Measurements from ENCODE around the gene NNAT.
"Not testable (repeated sequence)": the region's sequence is repeated elsewhere in the genome, so short reads cannot be mapped to it uniquely, and the experiment has no call there.

Gene NNAT

DNA sequence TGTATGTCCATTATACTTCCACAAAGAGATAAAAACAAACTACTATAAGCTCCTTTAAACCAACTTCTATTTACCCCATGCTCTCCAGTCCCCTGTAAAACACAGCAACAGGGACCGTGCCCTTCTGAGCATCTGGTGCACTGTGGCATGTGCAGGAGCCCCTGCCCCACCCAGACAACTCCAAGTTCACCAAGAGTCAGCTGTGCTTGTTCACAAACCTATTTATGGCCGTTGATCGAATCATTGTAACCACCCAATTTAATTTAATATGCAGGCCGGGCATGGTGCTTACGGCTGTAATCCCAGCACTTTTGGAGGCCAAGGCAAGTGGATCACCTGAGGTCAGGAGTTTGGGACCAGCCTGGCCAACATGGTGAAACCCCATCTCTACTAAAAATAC is 20.3 kb downstream of the NNAT start:
- no CpG with 5 or more reads among the region's 5 CpGs for WGBS (ENCODE audit: insufficient coverage, insufficient read length)
- DNase-seq (ENCODE audit: low read depth, low spot score), result no peak
- Histone ChIP-seq H3K9me3 (ENCODE audit: control insufficient read depth, insufficient read depth, low read length) (no peaks in the 10 kb centered on the region), H3K4me1 (ENCODE audit: control insufficient read depth, insufficient read depth, low read length) (no peaks in the 10 kb centered on the region), H3K4me3 (ENCODE audit: low read length) (no peak overlapping the region), H3K27me3 (ENCODE audit: control insufficient read depth, insufficient read depth, low read length) (no peaks in the 10 kb centered on the region), H3K36me3 (ENCODE audit: control insufficient read depth, insufficient read depth, low read length) (no peaks in the 10 kb centered on the region), H3K27ac (ENCODE audit: low read length) (no peak overlapping the region)

DNA sequence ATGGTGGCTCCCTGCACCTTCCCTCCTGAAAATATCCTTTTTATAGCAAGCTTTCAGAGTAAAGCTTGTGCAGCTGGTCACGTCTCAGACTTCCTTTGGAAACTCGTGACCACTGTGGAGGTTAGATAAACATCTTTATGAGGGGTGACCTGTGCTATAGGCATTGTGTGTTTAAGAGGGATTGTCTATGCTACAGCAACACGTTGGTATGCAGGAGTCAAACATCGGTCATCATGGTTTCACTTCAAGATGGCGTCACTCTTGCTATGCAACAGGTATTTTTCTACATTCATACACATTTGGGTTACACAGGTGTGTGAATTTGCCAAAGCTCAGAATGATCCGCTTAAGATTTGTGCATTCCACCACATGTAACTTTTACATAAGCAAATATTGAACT is 21.2 kb downstream of the NNAT start:
- WGBS (ENCODE audit: insufficient coverage, insufficient read length), result no CpG with 5 or more reads among the region's 6 CpGs
- Histone ChIP-seq H3K4me3 (ENCODE audit: low read length) (no peak overlapping the region), H3K27ac (ENCODE audit: low read length) (no peak overlapping the region), H3K36me3 (ENCODE audit: control insufficient read depth, insufficient read depth, low read length) (no peaks in the 10 kb centered on the region), H3K27me3 (ENCODE audit: control insufficient read depth, insufficient read depth, low read length) (no peaks in the 10 kb centered on the region), H3K4me1 (ENCODE audit: control insufficient read depth, insufficient read depth, low read length) (no peaks in the 10 kb centered on the region), H3K9me3 (ENCODE audit: control insufficient read depth, insufficient read depth, low read length) (no peaks in the 10 kb centered on the region)
- DNase-seq (ENCODE audit: low read depth, low spot score), result no peak

GRCh38 chr20:37543828-37544227 is 22.8 kb downstream of the NNAT start:
- WGBS (ENCODE audit: insufficient coverage, insufficient read length), result no CpG with 5 or more reads among the region's 3 CpGs
- H3K4me1 ChIP-seq (ENCODE audit: control insufficient read depth, insufficient read depth, low read length), result no peaks in the 10 kb centered on the region
- no peak overlapping the region for H3K4me3 ChIP-seq (ENCODE audit: low read length)
- H3K27ac ChIP-seq (ENCODE audit: low read length), result no peak overlapping the region
- DNase-seq (ENCODE audit: low read depth, low spot score), result no peak
- H3K27me3 ChIP-seq (ENCODE audit: control insufficient read depth, insufficient read depth, low read length), result no peaks in the 10 kb centered on the region
- no peaks in the 10 kb centered on the region for H3K9me3 ChIP-seq (ENCODE audit: control insufficient read depth, insufficient read depth, low read length)
- H3K36me3 ChIP-seq (ENCODE audit: control insufficient read depth, insufficient read depth, low read length), result no peaks in the 10 kb centered on the region

DNA sequence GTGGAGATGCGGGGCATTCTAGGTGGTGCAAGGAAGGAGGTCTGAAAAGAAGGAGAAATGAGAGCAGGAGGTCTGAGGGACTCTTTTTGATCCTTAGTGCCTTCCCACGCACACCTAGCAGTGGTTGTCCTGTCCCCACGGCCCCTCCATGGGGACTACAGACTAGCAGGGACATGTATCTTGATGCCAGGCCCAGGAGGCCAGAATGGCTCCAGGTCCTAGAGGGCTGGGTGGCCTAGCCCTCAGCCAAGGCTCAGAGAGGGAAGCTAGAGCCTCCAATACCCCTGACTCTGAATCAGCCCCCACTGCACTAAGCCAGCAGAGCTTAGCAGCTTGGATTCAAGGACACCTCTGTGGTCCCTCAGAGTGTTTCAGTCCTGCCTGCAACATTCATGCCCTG is 23.3 kb downstream of the NNAT start:
- DNase-seq (ENCODE audit: low read depth, low spot score), result no peak
- no peak overlapping the region for H3K4me3 ChIP-seq (ENCODE audit: low read length)
- no CpG with 5 or more reads among the region's 3 CpGs for WGBS (ENCODE audit: insufficient coverage, insufficient read length)
- H3K36me3 ChIP-seq (ENCODE audit: control insufficient read depth, insufficient read depth, low read length), result no peaks in the 10 kb centered on the region
- H3K4me1 ChIP-seq (ENCODE audit: control insufficient read depth, insufficient read depth, low read length), result no peaks in the 10 kb centered on the region
- no peak overlapping the region for H3K27ac ChIP-seq (ENCODE audit: low read length)
- H3K27me3 ChIP-seq (ENCODE audit: control insufficient read depth, insufficient read depth, low read length), result no peaks in the 10 kb centered on the region
- no peaks in the 10 kb centered on the region for H3K9me3 ChIP-seq (ENCODE audit: control insufficient read depth, insufficient read depth, low read length)

- H3K4me3 ChIP-seq (ENCODE audit: low read length), result no peak overlapping the region
- no peaks in the 10 kb centered on the region for H3K27me3 ChIP-seq (ENCODE audit: control insufficient read depth, insufficient read depth, low read length)
- H3K27ac ChIP-seq (ENCODE audit: low read length), result no peak overlapping the region
- H3K9me3 ChIP-seq (ENCODE audit: control insufficient read depth, insufficient read depth, low read length), result no peaks in the 10 kb centered on the region
- no peaks in the 10 kb centered on the region for H3K4me1 ChIP-seq (ENCODE audit: control insufficient read depth, insufficient read depth, low read length)
- no peak for DNase-seq (ENCODE audit: low read depth, low spot score)
- no peaks in the 10 kb centered on the region for H3K36me3 ChIP-seq (ENCODE audit: control insufficient read depth, insufficient read depth, low read length)
- no CpG with 5 or more reads among the region's 1 CpG for whole genome bisulfite sequencing (ENCODE audit: insufficient coverage, insufficient read length)
These were observed 24.5 kb downstream of the NNAT start for GRCh38 chr20:37545516-37545915.

DNA sequence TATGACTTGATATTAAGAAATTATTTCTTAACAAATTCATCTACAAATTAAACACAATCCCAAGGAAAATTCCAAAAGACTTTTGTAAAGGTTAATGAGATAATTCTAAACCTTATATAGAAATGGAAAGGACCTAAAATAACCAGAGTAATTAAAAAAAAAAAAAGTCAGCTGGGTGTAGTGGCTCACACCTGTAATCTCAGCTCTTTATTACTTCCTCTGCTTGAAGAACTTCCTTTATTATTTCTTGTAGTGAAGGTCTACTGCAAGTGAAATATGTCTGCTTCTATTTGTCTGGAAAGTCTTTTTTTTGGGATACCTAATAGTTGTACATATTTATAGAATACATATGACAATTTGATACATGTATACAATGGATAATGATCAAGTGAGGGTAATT is 26.9 kb downstream of the NNAT start:
- H3K4me1 ChIP-seq (ENCODE audit: control insufficient read depth, insufficient read depth, low read length), result no peaks in the 10 kb centered on the region
- DNase-seq (ENCODE audit: low read depth, low spot score), result no peak
- H3K4me3 ChIP-seq (ENCODE audit: low read length), result no peak overlapping the region
- H3K36me3 ChIP-seq (ENCODE audit: control insufficient read depth, insufficient read depth, low read length), result no peaks in the 10 kb centered on the region
- H3K27ac ChIP-seq (ENCODE audit: low read length), result no peak overlapping the region
- no peaks in the 10 kb centered on the region for H3K27me3 ChIP-seq (ENCODE audit: control insufficient read depth, insufficient read depth, low read length)
- no peaks in the 10 kb centered on the region for H3K9me3 ChIP-seq (ENCODE audit: control insufficient read depth, insufficient read depth, low read length)

- not testable (repeated sequence) for H3K4me1 ChIP-seq (ENCODE audit: control insufficient read depth, insufficient read depth, low read length); H3K4me3 ChIP-seq (ENCODE audit: low read length); H3K27me3 ChIP-seq (ENCODE audit: control insufficient read depth, insufficient read depth, low read length); H3K9me3 ChIP-seq (ENCODE audit: control insufficient read depth, insufficient read depth, low read length); DNase-seq (ENCODE audit: low read depth, low spot score); H3K36me3 ChIP-seq (ENCODE audit: control insufficient read depth, insufficient read depth, low read length); H3K27ac ChIP-seq (ENCODE audit: low read length)
- WGBS (ENCODE audit: insufficient coverage, insufficient read length), result no CpG with 5 or more reads among the region's 16 CpGs
These were observed 29.3 kb downstream of the NNAT start for GRCh38 chr20:37550101-37550920.

DNA sequence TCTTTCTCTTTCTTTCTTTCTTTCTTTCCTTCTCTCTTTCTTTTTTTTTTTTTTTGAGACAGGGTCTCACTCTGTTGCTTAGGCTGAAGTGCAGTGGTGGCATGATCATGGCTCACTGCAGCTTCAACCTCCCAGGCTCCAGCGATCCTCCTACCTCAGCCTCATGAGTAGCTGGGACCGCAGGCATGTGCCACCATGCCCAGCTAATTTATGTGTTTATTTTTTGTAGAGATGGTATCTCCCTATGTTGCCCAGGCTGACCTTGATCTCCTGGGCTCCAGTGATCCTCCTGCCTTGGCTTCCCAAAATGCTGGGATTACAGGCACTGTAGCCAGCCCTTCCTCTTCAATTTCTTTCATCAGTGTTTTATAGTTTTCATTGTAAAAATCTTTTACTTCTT is 30.6 kb downstream of the NNAT start:
- not testable (repeated sequence) for H3K36me3 ChIP-seq (ENCODE audit: control insufficient read depth, insufficient read depth, low read length); H3K4me1 ChIP-seq (ENCODE audit: control insufficient read depth, insufficient read depth, low read length); H3K27ac ChIP-seq (ENCODE audit: low read length); DNase-seq (ENCODE audit: low read depth, low spot score); H3K4me3 ChIP-seq (ENCODE audit: low read length); H3K9me3 ChIP-seq (ENCODE audit: control insufficient read depth, insufficient read depth, low read length); H3K27me3 ChIP-seq (ENCODE audit: control insufficient read depth, insufficient read depth, low read length)
- no CpG with 5 or more reads among the region's 2 CpGs for WGBS (ENCODE audit: insufficient coverage, insufficient read length)

DNA sequence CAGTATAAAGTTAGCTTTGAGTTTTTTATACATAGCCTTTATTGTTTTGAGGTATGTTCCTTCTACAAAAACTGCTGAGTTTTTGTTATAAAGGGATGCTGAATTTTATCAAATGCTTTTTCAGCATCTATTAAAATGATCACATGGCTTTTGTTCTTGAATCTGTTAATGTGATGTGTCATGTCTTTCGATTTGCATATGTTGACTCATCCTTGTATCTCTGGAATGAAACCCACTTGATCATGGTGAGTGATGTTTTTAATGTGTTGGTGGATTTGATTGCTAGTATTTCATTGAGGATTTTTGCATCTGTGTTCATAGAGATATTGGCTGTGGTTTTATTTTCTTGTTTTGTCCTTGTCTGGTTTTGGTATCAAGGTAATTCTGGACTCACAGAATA is 31.4 kb downstream of the NNAT start:
- H3K4me3 ChIP-seq (ENCODE audit: low read length), result no peak overlapping the region
- no CpG with 5 or more reads among the region's 1 CpG for WGBS (ENCODE audit: insufficient coverage, insufficient read length)
- H3K27me3 ChIP-seq (ENCODE audit: control insufficient read depth, insufficient read depth, low read length), result no peaks in the 10 kb centered on the region
- no peaks in the 10 kb centered on the region for H3K36me3 ChIP-seq (ENCODE audit: control insufficient read depth, insufficient read depth, low read length)
- H3K9me3 ChIP-seq (ENCODE audit: control insufficient read depth, insufficient read depth, low read length), result no peaks in the 10 kb centered on the region
- DNase-seq (ENCODE audit: low read depth, low spot score), result no peak
- no peaks in the 10 kb centered on the region for H3K4me1 ChIP-seq (ENCODE audit: control insufficient read depth, insufficient read depth, low read length)
- no peak overlapping the region for H3K27ac ChIP-seq (ENCODE audit: low read length)

- H3K9me3 ChIP-seq (ENCODE audit: control insufficient read depth, insufficient read depth, low read length); H3K4me3 ChIP-seq (ENCODE audit: low read length); DNase-seq (ENCODE audit: low read depth, low spot score); H3K4me1 ChIP-seq (ENCODE audit: control insufficient read depth, insufficient read depth, low read length); H3K27me3 ChIP-seq (ENCODE audit: control insufficient read depth, insufficient read depth, low read length); H3K36me3 ChIP-seq (ENCODE audit: control insufficient read depth, insufficient read depth, low read length); H3K27ac ChIP-seq (ENCODE audit: low read length): not testable (repeated sequence)
- no CpG with 5 or more reads among the region's 13 CpGs for WGBS (ENCODE audit: insufficient coverage, insufficient read length)
These were observed 33.8 kb downstream of the NNAT start for GRCh38 chr20:37554721-37555298.

DNA sequence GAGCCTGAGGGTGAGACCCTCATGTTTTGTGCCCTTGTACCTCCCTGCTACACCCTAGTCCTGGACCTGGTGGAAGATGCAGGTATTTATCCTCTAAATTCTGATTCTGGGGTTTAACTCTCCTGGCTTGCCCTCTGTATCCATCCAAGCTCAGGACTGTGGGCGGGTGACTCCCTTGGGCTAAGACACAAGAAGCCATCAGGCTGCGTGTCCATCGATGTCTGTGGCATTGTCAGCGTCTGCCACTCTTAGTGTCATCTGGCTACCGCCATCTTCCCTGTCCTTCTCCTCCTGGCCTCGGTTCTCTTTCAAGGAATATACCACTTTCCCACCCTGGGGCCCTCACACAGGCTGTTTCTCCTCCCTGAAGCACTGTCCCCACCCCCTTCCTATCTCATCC is 35.5 kb downstream of the NNAT start:
- H3K4me3 ChIP-seq (ENCODE audit: low read length), result no peak overlapping the region
- H3K4me1 ChIP-seq (ENCODE audit: control insufficient read depth, insufficient read depth, low read length), result no peaks in the 10 kb centered on the region
- no CpG with 5 or more reads among the region's 6 CpGs for WGBS (ENCODE audit: insufficient coverage, insufficient read length)
- H3K36me3 ChIP-seq (ENCODE audit: control insufficient read depth, insufficient read depth, low read length), result no peaks in the 10 kb centered on the region
- no peak for DNase-seq (ENCODE audit: low read depth, low spot score)
- H3K9me3 ChIP-seq (ENCODE audit: control insufficient read depth, insufficient read depth, low read length), result no peaks in the 10 kb centered on the region
- no peak overlapping the region for H3K27ac ChIP-seq (ENCODE audit: low read length)
- H3K27me3 ChIP-seq (ENCODE audit: control insufficient read depth, insufficient read depth, low read length), result no peaks in the 10 kb centered on the region
